Naive thymus-derived CD8-positive, alpha-beta T cell (primary cell): ENCODE measurements around the gene SOX10. TPM values are rescaled to one million over a fixed set of nuclear protein-coding genes. Genes with fewer than 3 reads are reported as not detected.

Source experiments
- ATAC-seq, 2 donors: fragments of 150-1000 bp; cut with Tn5 transposase in 1 of 2; sonication (Bioruptor Pico), chemical (Tn5 transposase) in 1 of 2; 1 replicate in 1 of 2; 2 replicates in 1 of 2; pipeline ENCODE4 v1.10.0; 2021; ENCODE audit warnings: mild to moderate bottlenecking in 2 of 2, moderate library complexity in 2 of 2
- POLR2A ChIA-PET: fragments of 350-600 bp; sonication (Branson Sonifier 250); formaldehyde crosslinking; loops from one replicate; lab custom pipeline; 2021; ENCODE audit warnings: antibody characterized with exemption; lab: Charles Lee
- DNase-seq, 10 donors: peaks; one replicate each; pipeline versions ENCODE4 v3.0.0 to v3.0.0-alpha.2; 2020 to 2022
- H3K27ac Mint-ChIP-seq, 10 donors: one replicate each; pipeline ENCODE4 v1.8.0; 2020 to 2022; ENCODE audit warnings: mild to moderate bottlenecking in 10 of 10, mixed read lengths in 10 of 10, moderate library complexity in 4 of 10, inconsistent platforms in 1 of 10
- H3K27me3 Mint-ChIP-seq, 5 donors: one replicate each; pipeline ENCODE4 v1.8.0; 2021 to 2022; ENCODE audit warnings: mixed read lengths in 5 of 5
- H3K36me3 Mint-ChIP-seq, 3 donors: one replicate each; pipeline ENCODE4 v1.8.0; 2020 to 2022; ENCODE audit warnings: mixed read lengths in 3 of 3, mild to moderate bottlenecking in 2 of 3, inconsistent platforms in 1 of 3
- H3K4me1 Mint-ChIP-seq, 4 donors: one replicate each; pipeline ENCODE4 v1.8.0; 2021 to 2022; ENCODE audit warnings: mixed read lengths in 4 of 4
- H3K4me3 Mint-ChIP-seq, 10 donors: one replicate each; pipeline ENCODE4 v1.8.0; 2020 to 2022; ENCODE audit warnings: mild to moderate bottlenecking in 10 of 10, mixed read lengths in 10 of 10, moderate library complexity in 6 of 10, inconsistent platforms in 1 of 10
- H3K9me3 Mint-ChIP-seq, 9 donors: one replicate each; pipeline ENCODE4 v1.8.0; 2020 to 2022; ENCODE audit warnings: mixed read lengths in 9 of 9, mild to moderate bottlenecking in 3 of 9, inconsistent platforms in 1 of 9, moderate library complexity in 1 of 9
- polyA plus RNA-seq, 3 donors: library from polyadenylated mRNA; unstranded; fragments of 300-500 nt; fragmentation: Illumina TruSeq; gene quantifications; one replicate each; pipeline ENCODE4 v1.2.3, GENCODE V29; 2021
- total RNA-seq, 8 experiments: library from RNA in 2 of 8; stranded (reverse) in 2 of 8; gene quantifications; one replicate each; pipeline ENCODE4 v1.2.3 and lab custom pipeline; 2021 to 2026

SOX10 gene
- total and polyA plus RNA-seq, 5 experiments from 2014 or later = not detected

GRCh38 chr22:37943825-37944198, 40.5 kb downstream of the SOX10 start:
- no peak overlapping the region for H3K27ac Mint-ChIP-seq
- DNase-seq (no peak), ATAC-seq (no peak)
- H3K4me1 Mint-ChIP-seq = peaks cover 0 to 3% (median 0%) of the 10 kb centered on the region in 4 donors
- H3K4me3 Mint-ChIP-seq = no peak overlapping the region
- H3K27me3 Mint-ChIP-seq = no peaks in the 10 kb centered on the region
- POLR2A ChIA-PET = no interaction called here
- peaks cover 0 to 29% (median 6%) of the 10 kb centered on the region in 3 donors for H3K36me3 Mint-ChIP-seq
- H3K9me3 Mint-ChIP-seq = no peaks in the 10 kb centered on the region

- no peak overlapping the region for H3K4me3 Mint-ChIP-seq
- no peaks in the 10 kb centered on the region for H3K9me3 Mint-ChIP-seq
- ATAC-seq (no peak), DNase-seq (no peak)
- peaks cover 0 to 29% (median 6%) of the 10 kb centered on the region in 3 donors for H3K36me3 Mint-ChIP-seq
- no peak overlapping the region for H3K27ac Mint-ChIP-seq
- no peaks in the 10 kb centered on the region for H3K27me3 Mint-ChIP-seq
- POLR2A ChIA-PET = no interaction called here
- peaks cover 0 to 3% (median 0%) of the 10 kb centered on the region in 4 donors for H3K4me1 Mint-ChIP-seq
Measured at GRCh38 chr22:37943136-37943824, 41.1 kb downstream of the SOX10 start.

- ATAC-seq (no peak), DNase-seq (no peak)
- H3K36me3 Mint-ChIP-seq = peaks cover 0 to 37% (median 11%) of the 10 kb centered on the region in 3 donors
- H3K27me3 Mint-ChIP-seq = no peaks in the 10 kb centered on the region
- no peaks in the 10 kb centered on the region for H3K9me3 Mint-ChIP-seq
- H3K27ac Mint-ChIP-seq = no peak overlapping the region
- H3K4me3 Mint-ChIP-seq = no peak overlapping the region
- peaks cover 0 to 3% (median 0%) of the 10 kb centered on the region in 4 donors for H3K4me1 Mint-ChIP-seq
- POLR2A ChIA-PET = interaction anchor here (0.6 kb wide), 2 partner anchors 36 to 199 kb away, joined by 3 read pairs; partner anchors contain the start of gene MICALL1
Measured at GRCh38 chr22:37942133-37942532, 42.2 kb downstream of the SOX10 start.

GRCh38 chr22:37940698-37941376, 43.5 kb downstream of the SOX10 start:
- POLR2A ChIA-PET = no interaction called here
- DNase-seq (no peak), ATAC-seq (no peak)
- H3K4me1 Mint-ChIP-seq = peaks cover 0 to 3% (median 0%) of the 10 kb centered on the region in 4 donors
- H3K4me3 Mint-ChIP-seq = no peak overlapping the region
- H3K27ac Mint-ChIP-seq = no peak overlapping the region
- no peaks in the 10 kb centered on the region for H3K9me3 Mint-ChIP-seq
- no peaks in the 10 kb centered on the region for H3K27me3 Mint-ChIP-seq
- H3K36me3 Mint-ChIP-seq = peaks cover 0 to 37% (median 11%) of the 10 kb centered on the region in 3 donors

GRCh38 chr22:37933711-37934376, 50.5 kb downstream of the SOX10 start:
- Mint-ChIP-seq H3K27me3 (no peaks in the 10 kb centered on the region), H3K9me3 (no peaks in the 10 kb centered on the region), H3K36me3 (peaks cover 0 to 21% (median 5%) of the 10 kb centered on the region in 3 donors), H3K4me3 (no peak overlapping the region), H3K4me1 (peaks cover 3 to 15% (median 12%) of the 10 kb centered on the region in 4 donors), H3K27ac (peak overlapping the region in 1 of 10 donors; percentile 60)
- peak; percentile 66 to 85 (median 70) for DNase-seq
- POLR2A ChIA-PET = interaction anchor here (1.2 to 1.5 kb wide), 2 partner anchors 12 to 28 kb away, joined by 3 read pairs; partner anchors contain the start of gene MICALL1
- peak; percentile 99 to 100 for ATAC-seq

GRCh38 chr22:37932821-37933578, 51.4 kb downstream of the SOX10 start:
- no peak for ATAC-seq
- H3K4me3 Mint-ChIP-seq = no peak overlapping the region
- peaks cover 0 to 28% (median 9%) of the 10 kb centered on the region in 3 donors for H3K36me3 Mint-ChIP-seq
- H3K9me3 Mint-ChIP-seq = no peaks in the 10 kb centered on the region
- peak overlapping the region in 2 of 10 donors; percentile 9 to 56 for H3K27ac Mint-ChIP-seq
- POLR2A ChIA-PET = interaction anchor here (0.5 to 1.5 kb wide), 4 partner anchors 21 to 1580 kb away, joined by 3 to 5 read pairs (median 4); partner anchors contain the start of genes C22orf23, MICALL1 and POLR2F
- DNase-seq = no peak
- no peaks in the 10 kb centered on the region for H3K27me3 Mint-ChIP-seq
- H3K4me1 Mint-ChIP-seq = peaks cover 3 to 15% (median 12%) of the 10 kb centered on the region in 4 donors

- ATAC-seq (no peak), DNase-seq (no peak)
- Mint-ChIP-seq H3K27ac (peak overlapping the region in 1 of 10 donors; percentile 9), H3K27me3 (no peaks in the 10 kb centered on the region), H3K36me3 (peaks cover 0 to 27% (median 4%) of the 10 kb centered on the region in 3 donors), H3K4me1 (peaks cover 3 to 15% (median 12%) of the 10 kb centered on the region in 4 donors), H3K4me3 (no peak overlapping the region), H3K9me3 (no peaks in the 10 kb centered on the region)
- POLR2A ChIA-PET = interaction anchor here (0.5 to 1.2 kb wide), 3 partner anchors 21 to 1581 kb away, joined by 4 to 5 read pairs (median 5); partner anchors contain the start of genes C22orf23 and POLR2F
Measured at GRCh38 chr22:37932401-37932800, 52.0 kb downstream of the SOX10 start.

GRCh38 chr22:37931893-37932389, 52.4 kb downstream of the SOX10 start:
- ATAC-seq (no peak), DNase-seq (no peak)
- Mint-ChIP-seq H3K36me3 (peaks cover 0 to 27% (median 4%) of the 10 kb centered on the region in 3 donors), H3K27ac (peak overlapping the region in 1 of 10 donors; percentile 52), H3K27me3 (no peaks in the 10 kb centered on the region), H3K9me3 (no peaks in the 10 kb centered on the region), H3K4me3 (no peak overlapping the region), H3K4me1 (peaks cover 3 to 15% (median 12%) of the 10 kb centered on the region in 4 donors)
- POLR2A ChIA-PET = interaction anchor here (0.6 to 1.2 kb wide), 2 partner anchors 26 to 35 kb away, joined by 3 to 5 read pairs; partner anchors contain the start of gene MICALL1

GRCh38 chr22:37930952-37931440, 53.4 kb downstream of the SOX10 start:
- H3K4me1 Mint-ChIP-seq = peaks cover 3 to 15% (median 12%) of the 10 kb centered on the region in 4 donors
- no peak for DNase-seq
- no peak for ATAC-seq
- POLR2A ChIA-PET = interaction anchor here (1.5 kb wide), 1 partner anchor 33 kb away, joined by 3 read pairs; no protein-coding TSS in a partner anchor
- no peaks in the 10 kb centered on the region for H3K9me3 Mint-ChIP-seq
- H3K27me3 Mint-ChIP-seq = no peaks in the 10 kb centered on the region
- peak overlapping the region in 7 of 10 donors; percentile 10 to 52 (median 27) for H3K27ac Mint-ChIP-seq
- no peak overlapping the region for H3K4me3 Mint-ChIP-seq
- peaks cover 0 to 27% (median 4%) of the 10 kb centered on the region in 3 donors for H3K36me3 Mint-ChIP-seq

GRCh38 chr22:37930270-37930951, 53.9 kb downstream of the SOX10 start:
- Mint-ChIP-seq H3K4me1 (peaks cover 3 to 15% (median 12%) of the 10 kb centered on the region in 4 donors), H3K27ac (peak overlapping the region in 4 of 10 donors; percentile 16 to 52 (median 37)), H3K27me3 (no peaks in the 10 kb centered on the region), H3K9me3 (no peaks in the 10 kb centered on the region), H3K4me3 (no peak overlapping the region), H3K36me3 (peaks cover 0 to 27% (median 4%) of the 10 kb centered on the region in 3 donors)
- DNase-seq (no peak), ATAC-seq (no peak)
- POLR2A ChIA-PET = interaction anchor here (1.5 kb wide), 1 partner anchor 33 kb away, joined by 3 read pairs; no protein-coding TSS in a partner anchor

- Mint-ChIP-seq H3K9me3 (no peaks in the 10 kb centered on the region), H3K27me3 (no peaks in the 10 kb centered on the region), H3K36me3 (peaks cover 0 to 30% (median 4%) of the 10 kb centered on the region in 3 donors), H3K4me1 (peaks cover 3 to 15% (median 12%) of the 10 kb centered on the region in 4 donors), H3K27ac (peak overlapping the region in 4 of 10 donors; percentile 19 to 73 (median 40)), H3K4me3 (no peak overlapping the region)
- POLR2A ChIA-PET = no interaction called here
- ATAC-seq (no peak), DNase-seq (no peak)
Measured at GRCh38 chr22:37929390-37929789, 55.0 kb downstream of the SOX10 start.
